Measurements from ENCODE around the gene PAK4. TPM values are rescaled to one million over a fixed set of nuclear protein-coding genes. Genes with fewer than 3 reads are reported as not detected.
"Not testable (repeated sequence)": the region's sequence is repeated elsewhere in the genome, so short reads cannot be mapped to it uniquely, and the experiment has no call there.

The PAK4 gene
- total RNA-seq, 1 experiment from 2014 or later: 16.2 TPM

- DNase-seq (ENCODE audit: low spot score): no peak
Measured at GRCh38 chr19:39207293-39207836, 81.8 kb downstream of the PAK4 start.

- no peak for DNase-seq (ENCODE audit: low spot score)
Measured at GRCh38 chr19:39208175-39208795, 82.7 kb downstream of the PAK4 start.

GRCh38 chr19:39209196-39209595 is 83.6 kb downstream of the PAK4 start:
- no peak for DNase-seq (ENCODE audit: low spot score)

GRCh38 chr19:39211731-39212374 is 86.3 kb downstream of the PAK4 start:
- peak; percentile 38 for DNase-seq (ENCODE audit: low spot score)

- DNase-seq (ENCODE audit: low spot score): peak; percentile 28
Measured at GRCh38 chr19:39212375-39212742, 86.8 kb downstream of the PAK4 start.

- DNase-seq (ENCODE audit: low spot score): not testable (repeated sequence)
Measured at GRCh38 chr19:39215323-39215722, 89.7 kb downstream of the PAK4 start.

GRCh38 chr19:39217094-39217493 is 91.5 kb downstream of the PAK4 start:
- no peak for DNase-seq (ENCODE audit: low spot score)

- no peak for DNase-seq (ENCODE audit: low spot score)
Measured at GRCh38 chr19:39218230-39219007, 92.8 kb downstream of the PAK4 start.

GRCh38 chr19:39219108-39219507 is 93.5 kb downstream of the PAK4 start:
- not testable (repeated sequence) for DNase-seq (ENCODE audit: low spot score)

- peak; percentile 57 for DNase-seq (ENCODE audit: low spot score)
Measured at GRCh38 chr19:39223703-39224279, 98.2 kb downstream of the PAK4 start.

- DNase-seq (ENCODE audit: low spot score): no peak
Measured at GRCh38 chr19:39224910-39225309, 99.3 kb downstream of the PAK4 start.

Other genes with a start within 250 kb of the PAK4 start
- 3.9 and 5.7 TPM in 2 replicates for gene RINL, start 247.5 kb upstream of the PAK4 start, total RNA-seq (2014; rRNA removed; shearing (Covaris generic))
- 50.3 and 59.0 TPM in 2 replicates for gene SIRT2, start 226.2 kb upstream of the PAK4 start, total RNA-seq (2014; rRNA removed; shearing (Covaris generic))
- gene NFKBIB, start 225.8 kb upstream of the PAK4 start, total RNA-seq (2014; rRNA removed; shearing (Covaris generic)): 16.3 and 17.1 TPM in 2 replicates
- not detected in 2 replicates for gene CCER2, start 213.6 kb upstream of the PAK4 start, total RNA-seq (2014; rRNA removed; shearing (Covaris generic))
- 19.8 and 29.6 TPM in 2 replicates for gene SARS2, start 195.0 kb upstream of the PAK4 start, total RNA-seq (2014; rRNA removed; shearing (Covaris generic))
- 98.9 and 108 TPM in 2 replicates for gene MRPS12, start 194.8 kb upstream of the PAK4 start, total RNA-seq (2014; rRNA removed; shearing (Covaris generic))
- 15.1 and 21.9 TPM in 2 replicates for gene FBXO17, start 150.0 kb upstream of the PAK4 start, total RNA-seq (2014; rRNA removed; shearing (Covaris generic))
- gene FBXO27, start 93.2 kb upstream of the PAK4 start, total RNA-seq (2014; rRNA removed; shearing (Covaris generic)): 0.07 and 0.10 TPM in 2 replicates
- gene ACP7, start 41.4 kb upstream of the PAK4 start, total RNA-seq (2014; rRNA removed; shearing (Covaris generic)): 0.03 and 0.31 TPM in 2 replicates
- not detected in 2 replicates for gene NCCRP1, start 71.2 kb downstream of the PAK4 start, total RNA-seq (2014; rRNA removed; shearing (Covaris generic))
- not detected in 2 replicates for gene SYCN, start 78.5 kb downstream of the PAK4 start, total RNA-seq (2014; rRNA removed; shearing (Covaris generic))
- not detected in 2 replicates for gene IFNL3, start 119.2 kb downstream of the PAK4 start, total RNA-seq (2014; rRNA removed; shearing (Covaris generic))
- not detected in 2 replicates for gene IFNL4, start 123.1 kb downstream of the PAK4 start, total RNA-seq (2014; rRNA removed; shearing (Covaris generic))
- not detected in 2 replicates for gene IFNL2, start 142.6 kb downstream of the PAK4 start, total RNA-seq (2014; rRNA removed; shearing (Covaris generic))
- gene IFNL1, start 170.6 kb downstream of the PAK4 start, total RNA-seq (2014; rRNA removed; shearing (Covaris generic)): not detected in 2 replicates
- 1.7 and 1.9 TPM in 2 replicates for gene LRFN1, start 195.1 kb downstream of the PAK4 start, total RNA-seq (2014; rRNA removed; shearing (Covaris generic))
- 0.48 TPM in 1 of 2 replicates, not detected in the other for gene GMFG, start 210.3 kb downstream of the PAK4 start, total RNA-seq (2014; rRNA removed; shearing (Covaris generic))
- 55.7 and 81.4 TPM in 2 replicates for gene SAMD4B, start 216.6 kb downstream of the PAK4 start, total RNA-seq (2014; rRNA removed; shearing (Covaris generic))

Measured in A172 (cell line).